LoVo (cell line): ENCODE results near the gene ABCB11.
"Not testable (repeated sequence)": the region's sequence is repeated elsewhere in the genome, so short reads cannot be mapped to it uniquely, and the experiment has no call there.

Experiments
- DNase-seq: peaks from one replicate; pipeline ENCODE4 v3.0.0-alpha.2; 2016; ENCODE audit warnings: low spot score

The ABCB11 gene

DNA sequence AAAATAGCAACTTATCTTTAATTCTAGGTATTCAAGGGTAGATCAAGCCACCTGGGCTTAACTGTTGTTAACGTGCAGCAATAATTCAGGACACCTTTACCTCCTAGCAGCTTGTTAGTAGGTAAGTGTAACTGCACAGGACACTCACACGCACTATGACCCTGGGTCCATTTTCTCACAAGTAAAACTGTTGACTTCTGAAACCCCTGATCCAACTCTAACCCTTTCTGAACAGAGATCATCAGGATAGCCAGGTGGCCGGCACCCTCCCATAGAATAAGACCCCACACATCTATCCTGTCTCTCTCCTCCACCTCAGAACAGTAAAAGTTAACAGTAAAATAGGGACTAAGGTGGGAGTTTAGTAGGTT lies 141.5 kb downstream of the ABCB11 start:
- no peak for DNase-seq

DNA sequence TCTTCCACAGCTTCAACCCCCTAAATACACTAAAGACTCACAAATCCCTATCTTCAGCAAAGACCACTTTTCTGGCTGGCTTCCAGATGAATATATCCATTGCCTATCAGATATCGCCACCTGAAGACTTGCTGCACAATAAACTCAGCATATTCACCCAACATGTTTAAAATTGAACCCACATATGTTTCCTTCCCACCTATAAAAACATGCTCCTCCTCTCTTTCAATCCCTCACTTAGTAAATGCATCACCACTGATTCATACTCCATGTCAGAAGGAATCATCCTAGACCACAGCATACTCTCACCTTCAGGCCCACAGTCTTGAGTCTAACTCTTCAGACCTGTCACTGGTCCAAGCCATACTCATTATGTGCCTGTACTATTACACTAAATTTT lies 146.1 kb downstream of the ABCB11 start:
- DNase-seq, result no peak

DNA sequence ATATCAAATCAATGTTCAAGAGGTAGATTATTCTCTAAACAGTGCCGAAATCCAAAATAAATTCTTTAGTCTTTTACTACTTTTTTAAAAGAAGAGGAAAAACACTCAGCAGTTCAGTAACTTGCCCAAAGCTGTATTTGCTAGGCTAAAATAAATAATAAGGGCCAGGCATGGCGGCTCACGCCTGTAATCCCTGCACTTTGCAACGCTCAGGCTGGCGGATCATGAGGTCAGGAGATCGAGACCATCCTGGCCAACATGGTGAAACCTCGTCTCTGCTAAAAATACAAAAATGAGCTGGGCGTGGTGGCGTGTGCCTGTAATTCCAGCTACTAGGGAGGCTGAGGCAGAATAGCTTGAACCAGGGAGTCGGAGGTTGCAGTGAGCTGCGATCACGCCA lies 149.0 kb downstream of the ABCB11 start:
- not testable (repeated sequence) for DNase-seq

DNA sequence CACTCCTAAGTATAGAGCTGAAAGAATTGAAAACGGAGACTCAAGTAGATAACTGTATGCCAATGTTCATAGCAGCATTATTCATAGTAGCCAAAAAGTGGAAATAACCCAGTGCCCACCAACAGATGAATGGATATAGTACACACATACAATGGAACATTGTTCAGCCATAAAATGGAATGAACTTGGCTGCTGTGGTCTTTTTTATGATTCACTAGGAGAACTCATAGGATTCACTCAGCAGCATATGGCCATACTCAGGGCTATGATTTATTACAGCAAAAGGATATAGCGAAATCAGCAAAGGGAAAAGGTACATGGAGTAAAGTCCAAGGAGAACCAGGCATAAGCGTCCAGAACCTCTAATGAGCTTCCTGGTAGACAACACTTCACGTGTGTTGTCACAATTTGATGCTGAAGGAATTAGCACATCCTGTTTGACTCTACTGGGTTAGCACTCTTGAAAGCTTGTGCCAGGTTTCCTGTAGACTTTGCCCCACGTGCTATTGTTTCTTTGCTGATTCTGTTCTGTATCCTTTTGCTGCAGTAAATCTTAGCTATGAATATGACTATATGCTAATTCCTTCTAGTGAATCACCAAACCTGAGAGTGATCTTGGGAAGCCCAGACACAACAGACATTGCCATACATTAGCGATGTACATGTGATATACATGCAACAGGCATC lies 156.6 kb downstream of the ABCB11 start:
- no peak for DNase-seq

DNA sequence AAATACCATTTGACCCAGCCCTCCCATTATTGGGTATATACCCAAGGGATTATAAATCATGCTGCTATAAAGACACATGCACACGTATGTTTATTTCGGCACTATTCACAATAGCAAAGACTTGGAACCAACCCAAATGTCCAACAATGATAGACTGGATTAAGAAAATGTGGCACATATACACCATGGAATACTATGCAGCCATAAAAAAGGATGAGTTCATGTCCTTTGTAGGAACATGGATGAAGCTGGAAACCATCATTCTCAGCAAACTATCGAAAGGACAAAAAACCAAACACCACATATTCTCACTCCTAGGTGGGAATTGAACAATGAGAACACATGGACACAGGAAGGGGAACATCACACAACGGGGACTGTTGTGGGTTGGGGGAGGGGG lies 160.3 kb downstream of the ABCB11 start:
- DNase-seq, result not testable (repeated sequence)
